Tibial artery (tissue), 4 donors: ENCODE data around the gene LARP4B.
A peak's percentile ranks its signal among the peaks of the same experiment; 100 is the strongest.

Experiments used
- DNase-seq, 2 donors: peaks; one replicate each; pipeline ENCODE4 v3.0.0-alpha.2; 2019
- H3K27ac ChIP-seq, 2 donors: fragments of 200-600 bp; sonication (generic) in 1 of 2; 1 replicate in 1 of 2; 2 replicates in 1 of 2; pipeline ENCODE4 v1.5.1; 2018 to 2019; ENCODE audit warnings: mild to moderate bottlenecking in 1 of 2
- H3K27me3 ChIP-seq, 2 donors: fragments of 200-600 bp; sonication (generic) in 1 of 2; one replicate each; pipeline versions ENCODE4 v1.5.1 to v1.6.0; 2016 to 2019
- H3K36me3 ChIP-seq, 3 donors: fragments of 200-600 bp; sonication (generic) in 2 of 3; one replicate each; pipeline ENCODE4 v1.5.1; 2016 to 2019; ENCODE audit warnings: mild to moderate bottlenecking in 2 of 3
- H3K4me1 ChIP-seq, 4 donors: fragments of 200-600 bp; sonication (generic) in 2 of 4; 1 replicate in 3 of 4; 2 replicates in 1 of 4; pipeline ENCODE4 v1.5.1; 2016 to 2019
- H3K4me3 ChIP-seq, 2 donors: fragments of 200-600 bp; sonication (generic) in 1 of 2; 1 replicate in 1 of 2; 2 replicates in 1 of 2; pipeline ENCODE4 v1.5.1; 2018 to 2019; ENCODE audit warnings: mild to moderate bottlenecking in 2 of 2
- H3K9me3 ChIP-seq, 3 donors: fragments of 200-600 bp; sonication (generic) in 1 of 3; one replicate each; pipeline ENCODE4 v1.5.1; 2016 to 2019
- intact Hi-C: fragments of 100-400 bp; cut with DNase I; formaldehyde crosslinking; loops from one replicate; pipeline ENCODE4 v1.15.0; 2023; ENCODE audit warnings: low total_unique reads
- TF ChIP-seq, protein P1 (sequence below), 2 experiments: fragments of 200-600 bp in 1 of 2; fragments of 450-650 bp in 1 of 2; IDR thresholded peaks; one replicate each; pipeline ENCODE4 v1.5.1; 2017 to 2019; ENCODE audit warnings: antibody characterized with exemption in 2 of 2, mild to moderate bottlenecking in 1 of 2, moderate library complexity in 1 of 2

The LARP4B gene

DNA sequence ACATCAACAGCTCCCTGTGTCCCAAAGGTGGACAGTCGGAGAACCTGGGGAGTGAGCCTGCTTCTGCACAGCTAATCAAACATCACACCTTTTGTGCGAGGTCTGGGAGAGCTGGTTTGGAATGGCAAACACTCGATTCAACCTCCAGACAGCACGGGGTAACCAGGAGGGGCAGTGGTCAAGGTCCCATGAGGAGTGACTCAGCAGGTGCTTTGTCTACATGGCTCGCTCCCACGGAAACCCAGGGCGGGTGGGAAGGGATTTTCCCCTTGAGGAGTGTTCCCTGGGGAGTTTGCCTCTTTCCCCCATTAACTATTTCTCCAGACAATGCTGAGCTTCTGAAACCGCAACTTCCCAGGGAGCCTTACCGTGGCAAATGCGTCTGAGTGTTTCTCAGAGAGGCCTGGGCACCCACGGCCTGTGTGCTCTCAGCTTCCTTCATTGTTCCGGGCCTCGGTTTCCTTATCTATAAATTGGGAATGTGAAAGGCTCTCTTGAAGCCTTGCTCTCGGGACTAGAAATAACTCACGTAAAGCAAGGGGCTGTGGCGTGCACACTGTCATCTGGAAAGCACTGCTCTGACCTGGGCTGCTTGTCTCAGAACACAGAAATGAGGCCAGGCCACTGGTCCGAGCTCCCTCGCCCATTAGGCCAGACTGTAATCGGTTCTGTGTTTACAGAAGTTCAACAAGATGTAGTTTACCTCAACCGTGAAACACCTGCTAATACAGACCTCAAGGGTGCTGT lies 42.7 kb upstream of the LARP4B start:
- Histone ChIP-seq H3K4me3 (no peak overlapping the region), H3K9me3 (peaks cover 0 to 12% (median 11%) of the 10 kb centered on the region in 3 donors), H3K27ac (no peak overlapping the region), H3K4me1 (no peaks in the 10 kb centered on the region), H3K27me3 (no peaks in the 10 kb centered on the region), H3K36me3 (peaks cover 0 to 3% (median 0%) of the 10 kb centered on the region in 3 donors)
- no peak for DNase-seq
- intact Hi-C loops, result no loop called here
- TF ChIP-seq, protein P1, sequence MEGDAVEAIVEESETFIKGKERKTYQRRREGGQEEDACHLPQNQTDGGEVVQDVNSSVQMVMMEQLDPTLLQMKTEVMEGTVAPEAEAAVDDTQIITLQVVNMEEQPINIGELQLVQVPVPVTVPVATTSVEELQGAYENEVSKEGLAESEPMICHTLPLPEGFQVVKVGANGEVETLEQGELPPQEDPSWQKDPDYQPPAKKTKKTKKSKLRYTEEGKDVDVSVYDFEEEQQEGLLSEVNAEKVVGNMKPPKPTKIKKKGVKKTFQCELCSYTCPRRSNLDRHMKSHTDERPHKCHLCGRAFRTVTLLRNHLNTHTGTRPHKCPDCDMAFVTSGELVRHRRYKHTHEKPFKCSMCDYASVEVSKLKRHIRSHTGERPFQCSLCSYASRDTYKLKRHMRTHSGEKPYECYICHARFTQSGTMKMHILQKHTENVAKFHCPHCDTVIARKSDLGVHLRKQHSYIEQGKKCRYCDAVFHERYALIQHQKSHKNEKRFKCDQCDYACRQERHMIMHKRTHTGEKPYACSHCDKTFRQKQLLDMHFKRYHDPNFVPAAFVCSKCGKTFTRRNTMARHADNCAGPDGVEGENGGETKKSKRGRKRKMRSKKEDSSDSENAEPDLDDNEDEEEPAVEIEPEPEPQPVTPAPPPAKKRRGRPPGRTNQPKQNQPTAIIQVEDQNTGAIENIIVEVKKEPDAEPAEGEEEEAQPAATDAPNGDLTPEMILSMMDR (IDR thresholded peaks at IDR 0.05), result no peak

DNA sequence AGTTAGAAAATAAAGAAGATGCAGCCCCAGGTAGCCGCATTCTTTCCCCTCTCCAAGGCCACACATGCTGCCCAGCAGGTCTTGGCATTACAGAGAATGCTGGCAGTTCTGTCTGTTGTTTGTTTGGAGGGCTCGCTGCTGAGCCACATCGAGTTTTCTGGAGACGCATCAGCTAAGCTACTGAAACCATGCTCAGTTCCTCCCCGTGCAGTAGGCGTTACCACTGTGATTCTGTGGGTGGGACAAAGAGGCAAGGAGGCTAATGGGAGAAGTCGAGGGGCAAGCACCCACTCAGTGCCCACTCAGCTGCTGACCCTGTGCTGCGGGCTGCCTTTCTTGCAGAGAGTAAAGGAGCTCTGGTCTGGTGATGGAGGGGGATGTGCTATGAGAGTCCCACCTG lies 41.3 kb upstream of the LARP4B start:
- Histone ChIP-seq H3K36me3 (peaks cover 0 to 3% (median 0%) of the 10 kb centered on the region in 3 donors), H3K27me3 (no peaks in the 10 kb centered on the region), H3K4me3 (no peak overlapping the region), H3K27ac (no peak overlapping the region), H3K9me3 (peaks cover 0 to 6% (median 0%) of the 10 kb centered on the region in 3 donors), H3K4me1 (no peaks in the 10 kb centered on the region)
- no peak for DNase-seq
- TF ChIP-seq, protein P1 (IDR thresholded peaks at IDR 0.05), result no peak
- intact Hi-C loops, result no loop called here

DNA sequence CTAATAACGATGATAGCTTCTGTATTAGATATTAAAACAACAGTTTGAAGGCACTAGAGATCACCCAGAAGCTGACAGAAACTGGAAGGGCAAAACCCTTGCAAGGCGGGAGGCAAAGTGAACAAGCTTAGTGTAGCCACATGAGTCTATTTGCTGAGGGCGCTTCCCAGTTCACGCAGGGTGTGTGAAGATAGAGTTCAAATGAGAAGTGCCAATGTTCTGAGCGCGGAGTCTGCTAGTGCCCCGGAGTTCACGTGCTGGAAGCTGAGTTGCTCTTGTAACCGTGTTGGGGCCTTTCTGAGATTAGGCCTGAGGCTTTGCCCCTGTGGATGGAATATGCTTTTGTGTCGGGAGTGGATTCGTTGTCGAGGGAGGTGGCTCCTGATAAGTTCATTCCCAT lies 40.1 kb upstream of the LARP4B start:
- intact Hi-C loops, result no loop called here
- Histone ChIP-seq H3K36me3 (peaks cover 0 to 3% (median 0%) of the 10 kb centered on the region in 3 donors), H3K27me3 (no peaks in the 10 kb centered on the region), H3K4me3 (no peak overlapping the region), H3K27ac (no peak overlapping the region), H3K9me3 (peaks cover 0 to 6% (median 0%) of the 10 kb centered on the region in 3 donors), H3K4me1 (no peaks in the 10 kb centered on the region)
- TF ChIP-seq, protein P1 (IDR thresholded peaks at IDR 0.05), result no peak
- DNase-seq, result no peak

DNA sequence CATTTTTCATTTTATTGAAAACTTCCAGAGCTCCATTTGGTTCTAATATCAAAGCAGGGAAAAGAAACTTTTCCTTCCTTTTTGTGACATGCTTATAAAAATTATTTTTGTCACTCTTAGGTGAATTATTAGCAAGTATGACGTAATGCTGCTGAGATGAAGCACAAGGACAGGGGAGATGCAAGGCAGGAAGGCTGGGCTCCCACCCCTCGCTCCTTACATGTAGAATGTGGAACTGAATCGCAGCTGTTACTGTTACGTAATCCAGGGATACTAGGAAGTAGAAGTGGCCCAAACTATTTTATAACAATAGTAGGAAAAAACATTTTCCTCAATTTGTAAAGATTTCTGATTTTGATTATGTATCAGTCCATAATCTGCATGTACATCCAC lies 39.6 kb upstream of the LARP4B start:
- H3K4me1 ChIP-seq, result no peaks in the 10 kb centered on the region
- H3K9me3 ChIP-seq, result peaks cover 0 to 6% (median 0%) of the 10 kb centered on the region in 3 donors
- intact Hi-C loops, result no loop called here
- H3K27ac ChIP-seq, result no peak overlapping the region
- no peak overlapping the region for H3K4me3 ChIP-seq
- H3K36me3 ChIP-seq, result no peaks in the 10 kb centered on the region
- no peaks in the 10 kb centered on the region for H3K27me3 ChIP-seq
- TF ChIP-seq, protein P1 (IDR thresholded peaks at IDR 0.05), result no peak
- peak in 1 of 2 donors; percentile 55 for DNase-seq

DNA sequence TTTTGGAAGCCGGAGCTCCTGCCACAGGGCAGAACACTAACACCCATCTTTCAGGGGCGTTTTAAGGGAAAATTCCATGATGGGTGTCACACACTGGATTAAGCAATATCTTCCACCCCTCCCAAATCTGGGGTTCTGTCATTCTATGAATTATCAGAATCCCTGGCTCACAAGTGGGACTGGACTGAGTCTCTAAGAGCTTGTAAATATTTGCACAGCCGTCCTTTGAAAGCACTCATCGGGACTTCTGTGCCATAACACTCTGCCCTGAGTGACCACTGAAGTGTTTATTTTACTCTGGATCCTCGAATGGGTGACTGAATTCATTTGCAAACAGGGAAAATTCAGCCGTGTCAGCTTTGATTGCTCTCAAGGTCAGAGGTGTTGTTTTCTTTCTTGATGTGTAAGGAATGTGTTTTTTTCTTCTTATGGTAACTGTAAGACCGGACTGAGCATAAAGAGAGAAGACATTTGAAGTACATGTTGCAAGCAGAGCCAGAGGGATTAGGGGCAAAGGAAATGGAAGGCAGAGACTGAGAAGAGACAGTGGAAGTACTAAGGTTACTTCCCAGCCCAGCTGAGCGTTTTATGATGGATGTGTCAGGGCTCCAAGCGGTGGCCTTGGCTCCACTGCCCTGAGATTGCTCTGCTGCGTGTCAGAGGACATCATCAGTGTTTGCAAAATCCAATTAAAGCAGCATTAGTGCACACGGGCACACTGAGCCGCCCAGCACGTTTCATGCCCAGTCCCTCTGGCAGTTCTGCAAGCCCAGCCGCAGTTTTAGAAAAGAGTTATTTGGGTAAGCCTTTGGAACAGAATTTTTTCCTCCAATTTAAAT lies 39.0 kb upstream of the LARP4B start:
- H3K4me3 ChIP-seq, result no peak overlapping the region
- no peaks in the 10 kb centered on the region for H3K27me3 ChIP-seq
- intact Hi-C loops, result no loop called here
- H3K36me3 ChIP-seq, result no peaks in the 10 kb centered on the region
- DNase-seq, result no peak
- peaks cover 0 to 6% (median 0%) of the 10 kb centered on the region in 3 donors for H3K9me3 ChIP-seq
- TF ChIP-seq, protein P1 (IDR thresholded peaks at IDR 0.05), result no peak
- H3K4me1 ChIP-seq, result no peaks in the 10 kb centered on the region
- no peak overlapping the region for H3K27ac ChIP-seq
